Measurements from ENCODE around the gene PADI1. TPM values are rescaled to one million over a fixed set of nuclear protein-coding genes. Genes with fewer than 3 reads are reported as not detected.

PADI1 gene
- total RNA-seq, 2 donors from 2014 or later, result not detected

- no peak for DNase-seq
- no peaks in the 10 kb centered on the region for H3K4me1 Mint-ChIP-seq (ENCODE audit: low read depth)
- no peak overlapping the region for H3K27ac Mint-ChIP-seq
- H3K36me3 Mint-ChIP-seq (ENCODE audit: insufficient read depth in 2 of 2), result no peaks in the 10 kb centered on the region
- peaks cover 7% of the 10 kb centered on the region for H3K27me3 Mint-ChIP-seq (ENCODE audit: low read depth)
- ATAC-seq (replicated peaks in 1 of 2), result no peak
- no peaks in the 10 kb centered on the region for H3K9me3 Mint-ChIP-seq
- H3K4me3 Mint-ChIP-seq, result no peak overlapping the region
These were observed 67.1 kb downstream of the PADI1 start for GRCh38 chr1:17272066-17272465.

- Mint-ChIP-seq H3K27ac (no peak overlapping the region), H3K36me3 (ENCODE audit: insufficient read depth in 2 of 2) (no peaks in the 10 kb centered on the region), H3K9me3 (no peaks in the 10 kb centered on the region), H3K27me3 (ENCODE audit: low read depth) (peaks cover 7% of the 10 kb centered on the region), H3K4me3 (no peak overlapping the region), H3K4me1 (ENCODE audit: low read depth) (no peaks in the 10 kb centered on the region)
- ATAC-seq (replicated peaks in 1 of 2) (no peak), DNase-seq (no peak)
These were observed 67.7 kb downstream of the PADI1 start for GRCh38 chr1:17272646-17273045.

- no peaks in the 10 kb centered on the region for H3K9me3 Mint-ChIP-seq
- ATAC-seq (replicated peaks in 1 of 2), result no peak
- H3K4me3 Mint-ChIP-seq, result no peak overlapping the region
- peaks cover 7% of the 10 kb centered on the region for H3K27me3 Mint-ChIP-seq (ENCODE audit: low read depth)
- H3K27ac Mint-ChIP-seq, result no peak overlapping the region
- DNase-seq, result no peak
- no peaks in the 10 kb centered on the region for H3K36me3 Mint-ChIP-seq (ENCODE audit: insufficient read depth in 2 of 2)
- no peaks in the 10 kb centered on the region for H3K4me1 Mint-ChIP-seq (ENCODE audit: low read depth)
These were observed 68.2 kb downstream of the PADI1 start for GRCh38 chr1:17273096-17273495.

GRCh38 chr1:17274186-17275170 is 69.5 kb downstream of the PADI1 start:
- no peaks in the 10 kb centered on the region for H3K4me1 Mint-ChIP-seq (ENCODE audit: low read depth)
- ATAC-seq (replicated peaks in 1 of 2) (peak in 1 of 2 donors; percentile 26), DNase-seq (peak; percentile 36 to 52)
- H3K9me3 Mint-ChIP-seq, result no peaks in the 10 kb centered on the region
- peaks cover 7% of the 10 kb centered on the region for H3K27me3 Mint-ChIP-seq (ENCODE audit: low read depth)
- H3K4me3 Mint-ChIP-seq, result no peak overlapping the region
- no peaks in the 10 kb centered on the region for H3K36me3 Mint-ChIP-seq (ENCODE audit: insufficient read depth in 2 of 2)
- H3K27ac Mint-ChIP-seq, result no peak overlapping the region

GRCh38 chr1:17276568-17276967 is 71.6 kb downstream of the PADI1 start:
- Mint-ChIP-seq H3K36me3 (ENCODE audit: insufficient read depth in 2 of 2) (no peaks in the 10 kb centered on the region), H3K4me1 (ENCODE audit: low read depth) (no peaks in the 10 kb centered on the region), H3K9me3 (no peaks in the 10 kb centered on the region), H3K27me3 (ENCODE audit: low read depth) (peaks cover 7% of the 10 kb centered on the region), H3K27ac (no peak overlapping the region), H3K4me3 (no peak overlapping the region)
- ATAC-seq (replicated peaks in 1 of 2) (no peak), DNase-seq (no peak)

GRCh38 chr1:17277511-17278159 is 72.7 kb downstream of the PADI1 start:
- Mint-ChIP-seq H3K27me3 (ENCODE audit: low read depth) (peaks cover 17% of the 10 kb centered on the region), H3K36me3 (ENCODE audit: insufficient read depth in 2 of 2) (no peaks in the 10 kb centered on the region), H3K9me3 (no peaks in the 10 kb centered on the region), H3K4me3 (no peak overlapping the region), H3K27ac (no peak overlapping the region), H3K4me1 (ENCODE audit: low read depth) (no peaks in the 10 kb centered on the region)
- ATAC-seq (replicated peaks in 1 of 2) (no peak), DNase-seq (no peak)

GRCh38 chr1:17278996-17279830 is 74.3 kb downstream of the PADI1 start:
- Mint-ChIP-seq H3K36me3 (ENCODE audit: insufficient read depth in 2 of 2) (no peaks in the 10 kb centered on the region), H3K4me1 (ENCODE audit: low read depth) (no peaks in the 10 kb centered on the region), H3K27me3 (ENCODE audit: low read depth) (peaks cover 17% of the 10 kb centered on the region), H3K4me3 (no peak overlapping the region), H3K9me3 (no peaks in the 10 kb centered on the region), H3K27ac (no peak overlapping the region)
- ATAC-seq (replicated peaks in 1 of 2) (no peak), DNase-seq (no peak)

- Mint-ChIP-seq H3K4me1 (ENCODE audit: low read depth) (no peaks in the 10 kb centered on the region), H3K9me3 (no peaks in the 10 kb centered on the region), H3K27me3 (ENCODE audit: low read depth) (peaks cover 16% of the 10 kb centered on the region), H3K36me3 (ENCODE audit: insufficient read depth in 2 of 2) (no peaks in the 10 kb centered on the region), H3K4me3 (no peak overlapping the region), H3K27ac (no peak overlapping the region)
- ATAC-seq (replicated peaks in 1 of 2), result no peak
- no peak for DNase-seq
These were observed 75.5 kb downstream of the PADI1 start for GRCh38 chr1:17280436-17280835.

GRCh38 chr1:17280894-17281293 is 76.0 kb downstream of the PADI1 start:
- peaks cover 11% of the 10 kb centered on the region for H3K27me3 Mint-ChIP-seq (ENCODE audit: low read depth)
- H3K36me3 Mint-ChIP-seq (ENCODE audit: insufficient read depth in 2 of 2), result no peaks in the 10 kb centered on the region
- H3K27ac Mint-ChIP-seq, result no peak overlapping the region
- H3K9me3 Mint-ChIP-seq, result no peaks in the 10 kb centered on the region
- ATAC-seq (replicated peaks in 1 of 2), result no peak
- H3K4me3 Mint-ChIP-seq, result no peak overlapping the region
- DNase-seq, result no peak
- H3K4me1 Mint-ChIP-seq (ENCODE audit: low read depth), result no peaks in the 10 kb centered on the region

GRCh38 chr1:17281775-17282181 is 76.8 kb downstream of the PADI1 start:
- Mint-ChIP-seq H3K4me3 (no peak overlapping the region), H3K9me3 (no peaks in the 10 kb centered on the region), H3K36me3 (ENCODE audit: insufficient read depth in 2 of 2) (no peaks in the 10 kb centered on the region), H3K4me1 (ENCODE audit: low read depth) (no peaks in the 10 kb centered on the region), H3K27ac (no peak overlapping the region), H3K27me3 (ENCODE audit: low read depth) (peaks cover 9% of the 10 kb centered on the region)
- ATAC-seq (replicated peaks in 1 of 2) (no peak), DNase-seq (no peak)

GRCh38 chr1:17282836-17283235 is 77.9 kb downstream of the PADI1 start:
- H3K4me1 Mint-ChIP-seq (ENCODE audit: low read depth), result no peaks in the 10 kb centered on the region
- no peak for DNase-seq
- no peaks in the 10 kb centered on the region for H3K9me3 Mint-ChIP-seq

GRCh38 chr1:17286646-17287045 is 81.7 kb downstream of the PADI1 start:
- no peak for ATAC-seq (replicated peaks in 1 of 2)

More at GRCh38 chr1:17282836-17283235, 77.9 kb downstream of the PADI1 start:
- H3K27me3 Mint-ChIP-seq (ENCODE audit: low read depth), result peaks cover 9% of the 10 kb centered on the region
- H3K4me3 Mint-ChIP-seq, result no peak overlapping the region
- H3K27ac Mint-ChIP-seq, result no peak overlapping the region
- no peak for ATAC-seq (replicated peaks in 1 of 2)
- H3K36me3 Mint-ChIP-seq (ENCODE audit: insufficient read depth in 2 of 2), result no peaks in the 10 kb centered on the region

More at GRCh38 chr1:17286646-17287045, 81.7 kb downstream of the PADI1 start:
- H3K27ac Mint-ChIP-seq, result no peak overlapping the region
- H3K36me3 Mint-ChIP-seq (ENCODE audit: insufficient read depth in 2 of 2), result no peaks in the 10 kb centered on the region
- H3K27me3 Mint-ChIP-seq (ENCODE audit: low read depth), result peaks cover 16% of the 10 kb centered on the region
- no peak overlapping the region for H3K4me3 Mint-ChIP-seq
- no peak for DNase-seq
- H3K9me3 Mint-ChIP-seq, result no peaks in the 10 kb centered on the region
- H3K4me1 Mint-ChIP-seq (ENCODE audit: low read depth), result no peaks in the 10 kb centered on the region

Data from activated T-cell treated with anti-CD3 and anti-CD28 coated beads, Interleukin-2, amount 50 U/mL, for 72 hours (primary cell).